ENCODE data around the gene PEMT. TPM values are rescaled to one million over a fixed set of nuclear protein-coding genes. Genes with fewer than 3 reads are reported as not detected.

Gene PEMT
- total RNA-seq, 1 experiment from 2014 or later, result 29.5 TPM

- CTCF ChIA-PET, result no interaction called here
- intact Hi-C loops (cut with micrococcal nuclease; ENCODE audit: unreplicated experiment), result no loop called here
- H3K4me1 ChIP-seq, result peaks cover 4% of the 10 kb centered on the region; the same call in 1 of the 2 replicates
- H3K9me3 ChIP-seq, result no peaks in the 10 kb centered on the region
- no peak overlapping the region for H3K27ac Mint-ChIP-seq (ENCODE audit: unreplicated experiment)
- no peaks in the 10 kb centered on the region for H3K27me3 ChIP-seq (replicated peaks; ENCODE audit: control insufficient read depth, insufficient read depth, low read length)
- peaks cover 54% of the 10 kb centered on the region for H3K36me3 Mint-ChIP-seq (ENCODE audit: insufficient read depth, unreplicated experiment)
- BruUV-seq (replicated peaks), result no TSS peak
- H3K27me3 Mint-ChIP-seq (ENCODE audit: insufficient read depth, unreplicated experiment), result no peaks in the 10 kb centered on the region
- no peak for DNase-seq
- H3K4me3 ChIP-seq (ENCODE audit: low read depth, low read length), result no peak overlapping the region
- TF ChIP-seq CTCF (IDR thresholded peaks at IDR 0.05; ENCODE audit: insufficient read depth in 1 of 2, low read depth in 1 of 2, low read length in 1 of 2, severe bottlenecking in 1 of 2, unreplicated experiment in 1 of 2), result no peak
- POLR2A ChIA-PET, result no interaction called here
- H3K36me3 ChIP-seq (ENCODE audit: control insufficient read depth, insufficient read depth, low read length), result peaks cover 2% of the 10 kb centered on the region; the same call in 1 of the 2 replicates
- peak overlapping the region; percentile 92 for H3K4me3 Mint-ChIP-seq (ENCODE audit: unreplicated experiment)
- H3K9me3 Mint-ChIP-seq (ENCODE audit: unreplicated experiment), result no peaks in the 10 kb centered on the region
- peaks cover 12% of the 10 kb centered on the region for H3K4me1 Mint-ChIP-seq (ENCODE audit: low read depth, unreplicated experiment)
Observed at GRCh38 chr17:17493249-17493985, 98.1 kb downstream of the PEMT start.

GRCh38 chr17:17492571-17492970, 98.9 kb downstream of the PEMT start:
- DNase-seq, result no peak
- Histone ChIP-seq H3K27me3 (replicated peaks; ENCODE audit: control insufficient read depth, insufficient read depth, low read length) (no peaks in the 10 kb centered on the region), H3K4me3 (ENCODE audit: low read depth, low read length) (no peak overlapping the region), H3K9me3 (no peaks in the 10 kb centered on the region), H3K36me3 (ENCODE audit: control insufficient read depth, insufficient read depth, low read length) (peaks cover 2% of the 10 kb centered on the region), H3K4me1 (peaks cover 4% of the 10 kb centered on the region; the same call in 1 of the 2 replicates)
- ChIA-PET CTCF (no interaction called here), POLR2A (no interaction called here)
- Mint-ChIP-seq H3K27ac (ENCODE audit: unreplicated experiment) (no peak overlapping the region), H3K4me3 (ENCODE audit: unreplicated experiment) (no peak overlapping the region), H3K36me3 (ENCODE audit: insufficient read depth, unreplicated experiment) (peaks cover 61% of the 10 kb centered on the region), H3K27me3 (ENCODE audit: insufficient read depth, unreplicated experiment) (no peaks in the 10 kb centered on the region), H3K9me3 (ENCODE audit: unreplicated experiment) (no peaks in the 10 kb centered on the region), H3K4me1 (ENCODE audit: low read depth, unreplicated experiment) (peaks cover 12% of the 10 kb centered on the region)
- TF ChIP-seq CTCF (IDR thresholded peaks at IDR 0.05; ENCODE audit: insufficient read depth in 1 of 2, low read depth in 1 of 2, low read length in 1 of 2, severe bottlenecking in 1 of 2, unreplicated experiment in 1 of 2), result no peak
- intact Hi-C loops (cut with micrococcal nuclease; ENCODE audit: unreplicated experiment), result no loop called here
- no TSS peak for BruUV-seq (replicated peaks)

GRCh38 chr17:17492085-17492484, 99.4 kb downstream of the PEMT start:
- intact Hi-C loops (cut with micrococcal nuclease; ENCODE audit: unreplicated experiment), result no loop called here
- Histone ChIP-seq H3K4me3 (ENCODE audit: low read depth, low read length) (no peak overlapping the region), H3K36me3 (ENCODE audit: control insufficient read depth, insufficient read depth, low read length) (peaks cover 2% of the 10 kb centered on the region), H3K9me3 (no peaks in the 10 kb centered on the region), H3K4me1 (peaks cover 2% of the 10 kb centered on the region; the same call in 1 of the 2 replicates), H3K27me3 (replicated peaks; ENCODE audit: control insufficient read depth, insufficient read depth, low read length) (no peaks in the 10 kb centered on the region)
- Mint-ChIP-seq H3K27me3 (ENCODE audit: insufficient read depth, unreplicated experiment) (no peaks in the 10 kb centered on the region), H3K36me3 (ENCODE audit: insufficient read depth, unreplicated experiment) (peaks cover 66% of the 10 kb centered on the region), H3K9me3 (ENCODE audit: unreplicated experiment) (no peaks in the 10 kb centered on the region), H3K27ac (ENCODE audit: unreplicated experiment) (peak overlapping the region; percentile 19), H3K4me3 (ENCODE audit: unreplicated experiment) (no peak overlapping the region), H3K4me1 (ENCODE audit: low read depth, unreplicated experiment) (peaks cover 12% of the 10 kb centered on the region)
- no peak for TF ChIP-seq CTCF (IDR thresholded peaks at IDR 0.05; ENCODE audit: insufficient read depth in 1 of 2, low read depth in 1 of 2, low read length in 1 of 2, severe bottlenecking in 1 of 2, unreplicated experiment in 1 of 2)
- POLR2A ChIA-PET, result no interaction called here
- CTCF ChIA-PET, result no interaction called here
- DNase-seq, result no peak
- BruUV-seq (replicated peaks), result no TSS peak
